ENCODE data around the gene OR5AU1. TPM values are rescaled to one million over a fixed set of nuclear protein-coding genes. Genes with fewer than 3 reads are reported as not detected.

Gene OR5AU1
- total RNA-seq, 1 experiment from 2014 or later = not detected

DNA sequence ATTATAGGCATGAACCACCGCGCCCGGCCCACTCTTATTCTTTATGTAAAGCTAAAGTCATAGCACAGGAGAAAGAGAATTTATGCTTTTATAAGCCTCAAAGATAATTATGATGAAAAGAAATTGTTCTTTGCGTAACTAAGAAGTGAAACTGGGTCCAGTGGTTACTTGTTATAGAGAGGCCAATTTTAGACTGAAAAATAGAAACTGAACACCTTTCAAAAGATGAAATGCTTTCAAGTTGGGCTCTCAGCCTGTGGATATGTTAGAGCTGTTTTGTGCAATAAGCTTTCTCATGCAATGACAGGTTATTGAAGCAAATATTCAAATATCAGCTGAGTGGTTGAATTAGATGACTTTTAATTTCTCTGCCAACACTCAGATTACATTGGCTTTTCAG lies 47.1 kb downstream of the OR5AU1 start:
- no peak for DNase-seq (ENCODE audit: extremely low read depth, low read depth)

- peak; percentile 88 for DNase-seq (ENCODE audit: extremely low read depth, low read depth)
Measured at GRCh38 chr14:21107283-21107800, 48.5 kb downstream of the OR5AU1 start.

GRCh38 chr14:21106498-21107282 lies 49.2 kb downstream of the OR5AU1 start:
- DNase-seq (ENCODE audit: extremely low read depth, low read depth) = peak; percentile 88

DNA sequence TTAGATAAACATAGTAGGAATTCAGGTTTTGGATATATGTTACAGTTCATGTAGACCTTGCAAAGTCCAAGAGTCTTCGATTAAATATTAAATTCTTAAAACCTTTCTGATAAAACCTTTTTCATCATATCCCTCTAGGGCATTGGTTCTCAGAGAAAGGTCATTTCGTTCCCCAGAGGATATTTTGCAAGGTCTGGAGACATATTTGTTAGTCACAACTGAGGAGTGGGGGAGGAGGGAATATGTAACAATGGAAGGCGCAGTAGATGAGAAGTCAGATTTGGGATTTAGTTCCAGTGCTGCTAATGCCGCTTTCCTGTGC lies 49.7 kb downstream of the OR5AU1 start:
- peak; percentile 83 for DNase-seq (ENCODE audit: extremely low read depth, low read depth)

DNA sequence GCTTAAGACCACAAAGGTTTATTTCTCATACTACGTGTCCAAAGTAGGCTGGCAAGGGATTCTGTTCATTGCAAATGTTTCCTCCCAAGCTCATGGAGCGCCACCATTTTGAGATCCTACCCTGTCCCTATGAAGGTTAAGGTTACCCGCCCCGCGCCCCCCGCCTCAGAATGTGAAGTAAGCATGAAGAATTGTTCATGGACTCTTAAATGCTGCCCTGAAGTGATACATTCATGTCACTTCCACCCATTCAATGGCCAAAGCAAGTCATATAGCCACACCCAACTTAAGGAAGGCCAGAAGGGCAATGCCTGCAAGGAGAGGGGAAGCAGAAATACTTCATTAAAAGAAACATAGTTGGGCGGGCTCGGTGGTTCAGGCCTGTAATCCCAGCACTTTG lies 50.8 kb downstream of the OR5AU1 start:
- DNase-seq (ENCODE audit: extremely low read depth, low read depth) = no peak

Small RNAs within 50 kb of the gene (small RNA-seq; reads per million reads assigned to genes)
- 0 reads per million in 2 experiments for gene RNU6-252P

Other genes with a start within 250 kb of the OR5AU1 start
- gene RNASE2, start 200.6 kb downstream of the OR5AU1 start, total RNA-seq (2014; rRNA removed; shearing (Covaris generic)) = not detected in 2 replicates
- gene METTL17, start 166.1 kb downstream of the OR5AU1 start, total RNA-seq (2014; rRNA removed; shearing (Covaris generic)) = 76.6 and 80.5 TPM in 2 replicates
- not detected in 2 replicates for gene SLC39A2, start 156.8 kb downstream of the OR5AU1 start, total RNA-seq (2014; rRNA removed; shearing (Covaris generic))
- 3.4 and 5.0 TPM in 2 replicates for gene NDRG2, start 131.0 kb downstream of the OR5AU1 start, total RNA-seq (2014; rRNA removed; shearing (Covaris generic))
- gene TPPP2, start 125.8 kb downstream of the OR5AU1 start, total RNA-seq (2014; rRNA removed; shearing (Covaris generic)) = not detected in 2 replicates
- not detected in 2 replicates for gene RNASE13, start 121.3 kb downstream of the OR5AU1 start, total RNA-seq (2014; rRNA removed; shearing (Covaris generic))
- gene RNASE7, start 113.7 kb downstream of the OR5AU1 start, total RNA-seq (2014; rRNA removed; shearing (Covaris generic)) = not detected in 2 replicates
- not detected in 2 replicates for gene RNASE8, start 98.2 kb downstream of the OR5AU1 start, total RNA-seq (2014; rRNA removed; shearing (Covaris generic))
- 9.3 and 10.7 TPM in 2 replicates for gene ARHGEF40, start 85.8 kb downstream of the OR5AU1 start, total RNA-seq (2014; rRNA removed; shearing (Covaris generic))
- gene ZNF219, start 57.4 kb downstream of the OR5AU1 start, total RNA-seq (2014; rRNA removed; shearing (Covaris generic)) = 23.5 and 27.7 TPM in 2 replicates
- 0.87 and 1.5 TPM in 2 replicates for gene TMEM253, start 55.0 kb downstream of the OR5AU1 start, total RNA-seq (2014; rRNA removed; shearing (Covaris generic))
- gene HNRNPC, start 113.4 kb upstream of the OR5AU1 start, total RNA-seq (2014; rRNA removed; shearing (Covaris generic)) = 1,048 and 1,119 TPM in 2 replicates
- gene RPGRIP1, start 124.0 kb upstream of the OR5AU1 start, total RNA-seq (2014; rRNA removed; shearing (Covaris generic)) = 0.05 TPM in 1 of 2 replicates, not detected in the other
- 119 and 127 TPM in 2 replicates for gene SUPT16H, start 228.0 kb upstream of the OR5AU1 start, total RNA-seq (2014; rRNA removed; shearing (Covaris generic))

All from NCI-H460 (cell line).